DOHH2 (cell line): ENCODE data around the gene PRPF31.

Source experiments
- EZH2phosphoT487 ChIP-seq: fragments of 200-600 bp; sonication (generic); IDR thresholded peaks from 2 replicates; pipeline ENCODE4 v1.6.1; 2017; ENCODE audit warnings: borderline replicate concordance, mild to moderate bottlenecking, antibody characterized with exemption, low read length, moderate library complexity, mixed read lengths
- TF ChIP-seq, protein P1 (sequence below): fragments of 200-600 bp; sonication (generic); IDR thresholded peaks from one replicate; pipeline ENCODE4 v1.5.1; 2014; ENCODE audit warnings: antibody characterized with exemption, mild to moderate bottlenecking, low read depth, low read length; ENCODE audit not compliant: poor library complexity, severe bottlenecking

DNA sequence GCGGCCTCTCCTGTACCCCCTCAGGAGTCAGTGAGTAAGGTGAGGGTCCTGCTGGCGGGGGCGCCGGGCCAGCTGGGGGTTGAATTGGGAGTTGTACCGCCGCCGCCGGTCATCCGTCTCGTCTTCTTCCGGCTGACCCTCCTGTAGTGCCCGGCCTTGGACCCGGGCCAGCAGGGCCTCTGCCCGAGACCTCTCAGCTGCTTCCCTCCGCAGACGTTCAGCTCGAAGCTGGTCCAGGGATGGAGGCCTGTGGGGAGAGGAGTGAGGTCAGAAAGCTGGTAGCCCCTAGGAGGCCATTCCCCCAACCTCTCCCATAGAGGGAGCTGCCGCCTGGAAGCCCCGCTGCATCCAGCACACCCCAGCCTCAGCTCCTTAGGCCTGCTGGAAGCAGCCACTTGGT is 40.1 kb downstream of the PRPF31 start:
- TF ChIP-seq, protein P1, sequence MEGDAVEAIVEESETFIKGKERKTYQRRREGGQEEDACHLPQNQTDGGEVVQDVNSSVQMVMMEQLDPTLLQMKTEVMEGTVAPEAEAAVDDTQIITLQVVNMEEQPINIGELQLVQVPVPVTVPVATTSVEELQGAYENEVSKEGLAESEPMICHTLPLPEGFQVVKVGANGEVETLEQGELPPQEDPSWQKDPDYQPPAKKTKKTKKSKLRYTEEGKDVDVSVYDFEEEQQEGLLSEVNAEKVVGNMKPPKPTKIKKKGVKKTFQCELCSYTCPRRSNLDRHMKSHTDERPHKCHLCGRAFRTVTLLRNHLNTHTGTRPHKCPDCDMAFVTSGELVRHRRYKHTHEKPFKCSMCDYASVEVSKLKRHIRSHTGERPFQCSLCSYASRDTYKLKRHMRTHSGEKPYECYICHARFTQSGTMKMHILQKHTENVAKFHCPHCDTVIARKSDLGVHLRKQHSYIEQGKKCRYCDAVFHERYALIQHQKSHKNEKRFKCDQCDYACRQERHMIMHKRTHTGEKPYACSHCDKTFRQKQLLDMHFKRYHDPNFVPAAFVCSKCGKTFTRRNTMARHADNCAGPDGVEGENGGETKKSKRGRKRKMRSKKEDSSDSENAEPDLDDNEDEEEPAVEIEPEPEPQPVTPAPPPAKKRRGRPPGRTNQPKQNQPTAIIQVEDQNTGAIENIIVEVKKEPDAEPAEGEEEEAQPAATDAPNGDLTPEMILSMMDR = no peak
- TF ChIP-seq EZH2phosphoT487 = no peak
